Measurements from ENCODE around the gene DNASE1L2. TPM values are rescaled to one million over a fixed set of nuclear protein-coding genes. Genes with fewer than 3 reads are reported as not detected.

DNASE1L2 gene
- total and polyA plus RNA-seq, 11 donors, result 0.12 to 0.51 (median 0.34) TPM; not detected in 2

DNA sequence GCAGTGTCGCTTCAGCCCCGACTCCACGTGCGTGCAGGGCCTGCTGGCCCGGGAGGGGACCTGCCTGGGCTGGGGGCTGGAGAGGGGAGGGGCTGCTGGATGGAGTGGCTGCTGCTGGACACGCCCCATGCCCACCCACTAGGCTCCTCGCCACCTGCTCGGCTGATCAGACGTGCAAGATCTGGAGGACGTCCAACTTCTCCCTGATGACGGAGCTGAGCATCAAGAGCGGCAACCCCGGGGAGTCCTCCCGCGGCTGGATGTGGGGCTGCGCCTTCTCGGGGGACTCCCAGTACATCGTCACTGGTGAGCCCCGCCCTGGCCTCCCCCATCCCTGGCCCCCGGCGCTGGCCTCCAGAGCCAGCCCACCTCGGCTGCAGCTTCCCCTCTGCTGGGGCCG lies 27.9 kb upstream of the DNASE1L2 start:
- intact Hi-C loops (cut with DNase I), result loop anchor here in 2 of 10 donors (5.0 kb wide), 2 partner anchors 44 to 51 kb away; partner anchors contain the start of genes ECI1 (in 1 of the 2) and TRAF7 (in 1 of the 2)
- Histone ChIP-seq H3K36me3 (peaks cover 0 to 46% (median 32%) of the 10 kb centered on the region in 9 donors), H3K27me3 (no peaks in the 10 kb centered on the region), H3K4me1 (peaks cover 15 to 56% (median 34%) of the 10 kb centered on the region in 12 donors), H3K27ac (no peak overlapping the region), H3K9me3 (no peaks in the 10 kb centered on the region), H3K4me3 (no peak overlapping the region)
- DNase-seq, result no peak
- no peak for TF ChIP-seq CTCF (IDR thresholded peaks at IDR 0.05)
- TF ChIP-seq POLR2A (IDR thresholded peaks at IDR 0.05), result no peak
- 75 to 84% (median 79%) methylated on average over 4 to 23 of the region's 23 CpGs for WGBS, 4 donors
- no peak for ATAC-seq

- Histone ChIP-seq H3K9me3 (no peaks in the 10 kb centered on the region), H3K27ac (no peak overlapping the region), H3K36me3 (peaks cover 0 to 46% (median 32%) of the 10 kb centered on the region in 9 donors), H3K27me3 (no peaks in the 10 kb centered on the region), H3K4me1 (peaks cover 17 to 61% (median 38%) of the 10 kb centered on the region in 12 donors), H3K4me3 (no peak overlapping the region)
- DNase-seq (no peak), ATAC-seq (no peak)
- no peak for TF ChIP-seq CTCF (IDR thresholded peaks at IDR 0.05)
- TF ChIP-seq POLR2A (IDR thresholded peaks at IDR 0.05), result no peak
- intact Hi-C loops (cut with DNase I), result loop anchor here in 2 of 10 donors (5.0 kb wide), 2 partner anchors 44 to 51 kb away; partner anchors contain the start of genes ECI1 (in 1 of the 2) and TRAF7 (in 1 of the 2)
- 79 to 94% (median 89%) methylated on average over 6 to 9 of the region's 9 CpGs for WGBS, 4 donors
Observed at GRCh38 chr16:2208772-2209171, 27.5 kb upstream of the DNASE1L2 start.

GRCh38 chr16:2209258-2210008 lies 26.8 kb upstream of the DNASE1L2 start:
- Histone ChIP-seq H3K4me3 (no peak overlapping the region), H3K27ac (no peak overlapping the region), H3K4me1 (peaks cover 17 to 68% (median 41%) of the 10 kb centered on the region in 12 donors), H3K36me3 (peaks cover 0 to 46% (median 32%) of the 10 kb centered on the region in 9 donors), H3K9me3 (no peaks in the 10 kb centered on the region), H3K27me3 (no peaks in the 10 kb centered on the region)
- TF ChIP-seq POLR2A (IDR thresholded peaks at IDR 0.05), result no peak
- TF ChIP-seq CTCF (IDR thresholded peaks at IDR 0.05), result no peak
- intact Hi-C loops (cut with DNase I), result loop anchor here in 3 of 10 donors (5.0 to 10.0 kb wide), 3 partner anchors 43 to 55 kb away; partner anchors contain the start of genes TRAF7 (in 2 of the 3) and ECI1 (in 1 of the 3)
- DNase-seq, result no peak
- 89 to 92% (median 89%) methylated on average over 9 to 29 of the region's 29 CpGs for WGBS, 4 donors
- no peak for ATAC-seq

DNA sequence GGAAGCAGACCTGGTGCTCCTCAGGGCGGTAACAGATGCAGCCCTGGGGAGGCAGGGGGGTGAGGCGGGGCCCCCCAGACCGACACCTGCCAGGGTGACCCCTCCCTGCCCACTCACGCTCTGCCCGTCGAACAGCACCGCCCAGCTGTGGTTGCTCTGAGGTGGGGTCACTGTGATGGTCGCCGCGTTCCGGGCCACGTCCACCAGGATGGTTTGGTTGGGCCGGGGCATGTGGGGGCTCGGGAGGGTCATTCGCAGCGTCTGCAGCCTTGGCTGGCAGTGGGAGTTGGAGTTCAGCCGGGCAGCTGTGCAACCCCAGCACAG lies 26.3 kb upstream of the DNASE1L2 start:
- 88 to 94% (median 92%) methylated on average over 6 to 17 of the region's 17 CpGs for WGBS, 4 donors
- intact Hi-C loops (cut with DNase I), result loop anchor here in 1 of 10 donors (10.0 kb wide), 1 partner anchor 55 kb away; the partner anchor contains the start of gene TRAF7
- TF ChIP-seq POLR2A (IDR thresholded peaks at IDR 0.05), result no peak
- TF ChIP-seq CTCF (IDR thresholded peaks at IDR 0.05), result no peak
- ATAC-seq (no peak), DNase-seq (no peak)
- Histone ChIP-seq H3K27me3 (no peaks in the 10 kb centered on the region), H3K27ac (peak overlapping the region in 1 of 12 donors; percentile 91), H3K4me1 (peaks cover 14 to 63% (median 37%) of the 10 kb centered on the region in 12 donors), H3K36me3 (peaks cover 0 to 46% (median 32%) of the 10 kb centered on the region in 9 donors), H3K9me3 (no peaks in the 10 kb centered on the region), H3K4me3 (no peak overlapping the region)
